Measurements from ENCODE around the gene ZNF182. TPM values are rescaled to one million over a fixed set of nuclear protein-coding genes. Genes with fewer than 3 reads are reported as not detected.

ZNF182 gene
- total RNA-seq, 4 donors from 2014 or later: 2.5 to 10.7 (median 6.6) TPM

GRCh38 chrX:47927212-47927611 is 76.6 kb downstream of the ZNF182 start:
- Histone ChIP-seq H3K4me1 (no peaks in the 10 kb centered on the region), H3K9me3 (no peaks in the 10 kb centered on the region), H3K27ac (no peak overlapping the region), H3K36me3 (no peaks in the 10 kb centered on the region), H3K4me3 (no peak overlapping the region), H3K27me3 (no peaks in the 10 kb centered on the region)
- no peak for DNase-seq
- no peak for TF ChIP-seq POLR2A (IDR thresholded peaks at IDR 0.05)
- TF ChIP-seq CTCF (IDR thresholded peaks at IDR 0.05): no peak

Other genes with a start within 250 kb of the ZNF182 start
- gene ZNF81, start 167.1 kb downstream of the ZNF182 start, total RNA-seq: 10 to 100 TPM in 2 of 4 donors, 1 to 10 TPM in 2; 8.3 to 13.9 (median 10.6) TPM
- gene SPACA5, start 3.0 kb upstream of the ZNF182 start, total RNA-seq: not detected
- gene ZNF630, start 67.7 kb upstream of the ZNF182 start, total RNA-seq: 10 to 100 TPM in 1 of 4 donors, 1 to 10 TPM in 3; 2.3 to 20.6 (median 7.1) TPM
- gene SPACA5B, start 126.6 kb upstream of the ZNF182 start, total RNA-seq: not detected
- not detected for gene SSX5, start 192.8 kb upstream of the ZNF182 start, total RNA-seq